HepG2 (cell line): ENCODE data around the gene PTPRM. TPM values are rescaled to one million over a fixed set of nuclear protein-coding genes. Genes with fewer than 3 reads are reported as not detected.
A peak's percentile ranks its signal among the peaks of the same experiment; 100 is the strongest.

ENCODE experiments used
- ATF7-NPFF ChIP-seq: sonication (generic); formaldehyde crosslinking; IDR thresholded peaks from 2 replicates; pipeline ENCODE4 v1.8.1; 2023; ENCODE audit warnings: mild to moderate bottlenecking, low read depth, missing genetic modification reagents, moderate library complexity
- BCLAF1 ChIP-seq: fragments of 450-650 bp; IDR thresholded peaks from 2 replicates; pipeline ENCODE4 v1.6.1; 2017; ENCODE audit warnings: mild to moderate bottlenecking
- E2F5 ChIP-seq: sonication (generic); formaldehyde crosslinking; conservative IDR thresholded peaks from 2 replicates; pipeline ENCODE4 v1.4.0; 2020; ENCODE audit warnings: missing genetic modification reagents
- ELF1 ChIP-seq: sonication (generic); formaldehyde crosslinking; IDR thresholded peaks from 2 replicates; pipeline ENCODE4 v1.4.0; 2020; ENCODE audit warnings: missing genetic modification reagents
- IRF2 ChIP-seq: IDR thresholded peaks from 2 replicates; pipeline ENCODE4 v1.6.1; 2018; ENCODE audit warnings: missing genetic modification reagents, missing compliant biosample characterization
- KDM4B ChIP-seq: sonication (generic); formaldehyde crosslinking; IDR thresholded peaks from 2 replicates; pipeline ENCODE4 v1.4.0; 2020; ENCODE audit warnings: missing genetic modification reagents
- MTA1 ChIP-seq: sonication (generic); formaldehyde crosslinking; IDR thresholded peaks from 2 replicates; pipeline ENCODE4 v1.4.0; 2020; ENCODE audit warnings: missing genetic modification reagents, mild to moderate bottlenecking, borderline replicate concordance
- NBN ChIP-seq: fragments of 450-650 bp; conservative IDR thresholded peaks from 2 replicates; pipeline ENCODE4 v1.6.1; 2017
- PAWR ChIP-seq: sonication (generic); formaldehyde crosslinking; IDR thresholded peaks from 2 replicates; pipeline ENCODE4 v1.4.0; 2020; ENCODE audit warnings: missing genetic modification reagents, mild to moderate bottlenecking, borderline replicate concordance
- RBFOX2 ChIP-seq: fragments of 200-400 bp; formaldehyde crosslinking; IDR thresholded peaks from 2 replicates; pipeline ENCODE4 v1.6.1; 2017; ENCODE audit warnings: low read depth, mild to moderate bottlenecking, low read length
- SNAPC2 ChIP-seq: sonication (generic); formaldehyde crosslinking; IDR thresholded peaks from 2 replicates; pipeline ENCODE4 v1.8.1; 2022; ENCODE audit warnings: mild to moderate bottlenecking, missing genetic modification reagents
- TOPORS ChIP-seq: sonication (generic); formaldehyde crosslinking; IDR thresholded peaks from 2 replicates; pipeline ENCODE4 v1.8.0; 2023; ENCODE audit warnings: mild to moderate bottlenecking, missing genetic modification reagents
- USF2 ChIP-seq, 2 experiments: sonication (generic) in 1 of 2; formaldehyde crosslinking in 1 of 2; IDR thresholded peaks; 2 replicates each; pipeline versions ENCODE4 v1.5.1 to v1.6.1; 2011 to 2020; ENCODE audit warnings: borderline replicate concordance in 1 of 2, low read depth in 1 of 2, low read length in 1 of 2, mild to moderate bottlenecking in 1 of 2, missing genetic modification reagents in 1 of 2, moderate library complexity in 1 of 2
- ZC3H4 ChIP-seq: sonication (generic); formaldehyde crosslinking; IDR thresholded peaks from 2 replicates; pipeline ENCODE4 v1.4.0; 2020; ENCODE audit warnings: missing genetic modification reagents, borderline replicate concordance
- ZNF124 ChIP-seq: sonication (generic); formaldehyde crosslinking; IDR thresholded peaks from 2 replicates; pipeline ENCODE4 v1.4.0; 2020; ENCODE audit warnings: missing genetic modification reagents
- ZNF24 ChIP-seq: fragments of 450-650 bp; IDR thresholded peaks from 2 replicates; pipeline ENCODE4 v1.6.1; 2017; ENCODE audit warnings: antibody characterized with exemption, mild to moderate bottlenecking
- ZNF552 ChIP-seq: sonication (generic); formaldehyde crosslinking; IDR thresholded peaks from 2 replicates; pipeline ENCODE4 v1.9.0; 2022; ENCODE audit warnings: missing genetic modification reagents, mild to moderate bottlenecking, borderline replicate concordance
- ZNF562 ChIP-seq: sonication (generic); formaldehyde crosslinking; IDR thresholded peaks from 2 replicates; pipeline ENCODE4 v1.8.0; 2022; ENCODE audit warnings: missing genetic modification reagents, borderline replicate concordance
- ZNF567 ChIP-seq: sonication (generic); formaldehyde crosslinking; IDR thresholded peaks from 2 replicates; pipeline ENCODE4 v1.8.1; 2023; ENCODE audit warnings: mild to moderate bottlenecking, missing genetic modification reagents, borderline replicate concordance
- ZNF766 ChIP-seq: sonication (generic); formaldehyde crosslinking; IDR thresholded peaks from 2 replicates; pipeline ENCODE4 v1.5.0; 2020; ENCODE audit warnings: missing genetic modification reagents, borderline replicate concordance
- ZSCAN12 ChIP-seq: sonication (generic); formaldehyde crosslinking; IDR thresholded peaks from 2 replicates; pipeline ENCODE4 v1.9.0; 2021; ENCODE audit warnings: mild to moderate bottlenecking, missing genetic modification reagents
- ZSCAN30 ChIP-seq: sonication (generic); formaldehyde crosslinking; IDR thresholded peaks from 2 replicates; pipeline ENCODE4 v1.5.0; 2020; ENCODE audit warnings: mild to moderate bottlenecking, missing genetic modification reagents
- polyA plus RNA-seq, 8 experiments: library from polyadenylated mRNA; depleted of rRNA in 3 of 8; stranded (reverse) in 7 of 8; unstranded in 1 of 8; fragments of >200 nt; fragmentation: Illumina TruSeq in 4 of 8; extraction: Trizol in 4 of 8; gene quantifications; 2 replicates each; pipeline versions ENCODE4 v1.2.1 to v1.2.3, GENCODE V29; 2011 to 2016; ENCODE audit warnings: low read depth in 4 of 8, missing spikeins in 1 of 8, mixed read lengths in 1 of 8; ENCODE audit not compliant: insufficient read depth in 1 of 8
- total RNA-seq, 5 experiments: library from RNA; depleted of rRNA; stranded (reverse); fragments of >200 nt; fragmentation: Illumina TruSeq; extraction: Trizol; gene quantifications; 2 replicates each; pipeline ENCODE4 v1.2.3, GENCODE V29; 2016; ENCODE audit warnings: low read depth in 1 of 5
- TF ChIP-seq, protein P1 (sequence below): IDR thresholded peaks from 2 replicates; pipeline ENCODE4 v1.6.1; 2016; ENCODE audit warnings: missing compliant biosample characterization, missing genetic modification reagents, borderline replicate concordance
- TF ChIP-seq, protein P2 (sequence below): fragments of 450-650 bp; IDR thresholded peaks from 2 replicates; pipeline ENCODE4 v1.6.1; 2017

The PTPRM gene
- total and polyA plus RNA-seq, 2 of the 13 experiments (the other 11 are each of a cell fraction or from before 2014, with no cell fraction given) = 12.6 to 108 TPM

DNA sequence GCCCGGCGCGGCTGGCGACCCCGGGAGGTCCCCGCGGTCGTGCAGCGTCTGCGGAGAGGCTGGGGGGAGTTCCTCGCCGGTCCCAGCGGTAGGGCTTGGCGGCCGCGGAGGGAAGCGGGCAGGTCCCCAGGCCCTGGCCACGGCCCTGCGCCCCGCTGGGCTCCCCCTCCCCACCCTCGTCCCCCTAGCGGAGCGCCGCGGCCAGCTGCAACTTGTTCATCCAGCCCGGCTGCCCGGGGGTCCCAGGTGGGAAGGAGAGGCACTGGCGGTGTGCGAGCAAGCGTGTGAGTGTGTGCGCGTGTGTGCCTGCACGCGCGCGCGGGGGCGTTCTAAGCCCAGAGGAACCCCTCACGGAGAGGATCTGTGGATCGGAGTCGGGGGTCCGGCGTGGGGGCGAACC lies 1.3 kb downstream of the PTPRM start (continued):
- TF ChIP-seq, protein P1, sequence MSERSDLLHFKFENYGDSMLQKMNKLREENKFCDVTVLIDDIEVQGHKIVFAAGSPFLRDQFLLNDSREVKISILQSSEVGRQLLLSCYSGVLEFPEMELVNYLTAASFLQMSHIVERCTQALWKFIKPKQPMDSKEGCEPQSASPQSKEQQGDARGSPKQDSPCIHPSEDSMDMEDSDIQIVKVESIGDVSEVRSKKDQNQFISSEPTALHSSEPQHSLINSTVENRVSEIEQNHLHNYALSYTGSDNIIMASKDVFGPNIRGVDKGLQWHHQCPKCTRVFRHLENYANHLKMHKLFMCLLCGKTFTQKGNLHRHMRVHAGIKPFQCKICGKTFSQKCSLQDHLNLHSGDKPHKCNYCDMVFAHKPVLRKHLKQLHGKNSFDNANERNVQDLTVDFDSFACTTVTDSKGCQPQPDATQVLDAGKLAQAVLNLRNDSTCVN = no peak
- TF ChIP-seq USF2 (IDR thresholded peaks at IDR 0.05; ENCODE audit: low read depth, low read length) = no peak
- no peak for TF ChIP-seq USF2 (CRISPR knock-in tag; IDR thresholded peaks at IDR 0.05; ENCODE audit: borderline replicate concordance)
- no peak for TF ChIP-seq ZNF562
- TF ChIP-seq, protein P2, sequence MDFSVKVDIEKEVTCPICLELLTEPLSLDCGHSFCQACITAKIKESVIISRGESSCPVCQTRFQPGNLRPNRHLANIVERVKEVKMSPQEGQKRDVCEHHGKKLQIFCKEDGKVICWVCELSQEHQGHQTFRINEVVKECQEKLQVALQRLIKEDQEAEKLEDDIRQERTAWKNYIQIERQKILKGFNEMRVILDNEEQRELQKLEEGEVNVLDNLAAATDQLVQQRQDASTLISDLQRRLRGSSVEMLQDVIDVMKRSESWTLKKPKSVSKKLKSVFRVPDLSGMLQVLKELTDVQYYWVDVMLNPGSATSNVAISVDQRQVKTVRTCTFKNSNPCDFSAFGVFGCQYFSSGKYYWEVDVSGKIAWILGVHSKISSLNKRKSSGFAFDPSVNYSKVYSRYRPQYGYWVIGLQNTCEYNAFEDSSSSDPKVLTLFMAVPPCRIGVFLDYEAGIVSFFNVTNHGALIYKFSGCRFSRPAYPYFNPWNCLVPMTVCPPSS = no peak
- TF ChIP-seq PAWR (CRISPR knock-in tag) = no peak
- TF ChIP-seq RBFOX2 = peak; percentile 44
- no peak for TF ChIP-seq ZNF24
- TF ChIP-seq ATF7-NPFF (CRISPR knock-in tag) = no peak
- no peak for TF ChIP-seq ZNF567
- TF ChIP-seq IRF2 (CRISPR knock-in tag) = no peak
- no peak for TF ChIP-seq E2F5 (CRISPR knock-in tag)
- no peak for TF ChIP-seq BCLAF1
- TF ChIP-seq ZSCAN12 (CRISPR knock-in tag) = no peak
- no peak for TF ChIP-seq TOPORS
- no peak for TF ChIP-seq ZC3H4 (CRISPR knock-in tag)
- no peak for TF ChIP-seq ZNF124 (CRISPR knock-in tag)
- no peak for TF ChIP-seq SNAPC2
- no peak for TF ChIP-seq ELF1
- no peak for TF ChIP-seq KDM4B
- no peak for TF ChIP-seq ZSCAN30
- no peak for TF ChIP-seq NBN
- TF ChIP-seq ZNF766 (CRISPR knock-in tag) = no peak
- no peak for TF ChIP-seq ZNF552 (CRISPR knock-in tag)
- TF ChIP-seq MTA1 = 0 out of 2 replicates have a peak, but pooled peaks have one; percentile 56
